GM12878 (cell line): ENCODE measurements around the gene GPR17.

Source experiments
- CBFB ChIP-seq: IDR thresholded peaks from 2 replicates; pipeline ENCODE4 v1.6.1; 2016; ENCODE audit warnings: antibody characterized with exemption, low read depth
- EP300 ChIP-seq, 2 experiments: fragments of 150-350 bp in 1 of 2; IDR thresholded peaks; 2 replicates each; pipeline ENCODE4 v1.6.1; 2011 to 2012; ENCODE audit warnings: low read depth in 2 of 2, low read length in 2 of 2, borderline replicate concordance in 1 of 2, improper control_type of control experiment in 1 of 2, inconsistent platforms in 1 of 2; ENCODE audit not compliant: control insufficient read depth in 1 of 2
- HDGF ChIP-seq: fragments of 450-650 bp; IDR thresholded peaks from 2 replicates; pipeline ENCODE4 v1.6.1; 2016; ENCODE audit warnings: antibody characterized with exemption
- MTA3 ChIP-seq: IDR thresholded peaks from 2 replicates; pipeline ENCODE4 v1.6.1; 2012; ENCODE audit warnings: low read length, inconsistent platforms, borderline replicate concordance
- TF ChIP-seq, protein P1 (sequence below): fragments of 450-650 bp; formaldehyde crosslinking; IDR thresholded peaks from 2 replicates; pipeline ENCODE4 v1.5.0; 2022; ENCODE audit warnings: mild to moderate bottlenecking, missing genetic modification characterization
- TF ChIP-seq, protein P2 (sequence below), 3 experiments: IDR thresholded peaks in 2 of 3; conservative IDR thresholded peaks in 1 of 3; 2 replicates each; pipeline ENCODE4 v1.5.1; 2011; ENCODE audit warnings: low read depth in 3 of 3, low read length in 3 of 3, mild to moderate bottlenecking in 3 of 3, control low read depth in 2 of 3, moderate library complexity in 2 of 3, inconsistent platforms in 1 of 3, mixed read lengths in 1 of 3; ENCODE audit not compliant: control insufficient read depth in 2 of 3, insufficient read depth in 1 of 3; ENCODE audit errors: extremely low read depth in 1 of 3

DNA sequence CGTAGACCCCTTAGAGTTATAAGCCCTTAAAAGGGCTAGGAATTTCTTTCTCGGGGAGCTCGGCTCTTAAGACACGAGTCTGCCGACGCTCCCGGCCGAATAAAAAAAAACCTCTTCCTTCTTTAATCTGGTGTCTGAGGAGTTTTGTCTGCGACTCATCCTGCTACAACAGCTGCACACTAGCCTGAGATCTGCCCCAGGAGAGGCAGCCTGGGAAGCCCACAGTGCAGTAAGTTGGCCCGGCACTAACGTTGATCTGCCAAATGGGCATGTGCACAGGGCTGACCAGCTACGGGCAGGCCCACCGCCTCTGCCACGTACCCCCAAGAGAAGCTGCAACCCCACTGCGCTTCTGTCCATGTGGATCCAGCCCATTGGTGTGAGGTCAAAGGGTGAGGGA, 37.8 kb downstream of the GPR17 start:
- TF ChIP-seq, protein P1, sequence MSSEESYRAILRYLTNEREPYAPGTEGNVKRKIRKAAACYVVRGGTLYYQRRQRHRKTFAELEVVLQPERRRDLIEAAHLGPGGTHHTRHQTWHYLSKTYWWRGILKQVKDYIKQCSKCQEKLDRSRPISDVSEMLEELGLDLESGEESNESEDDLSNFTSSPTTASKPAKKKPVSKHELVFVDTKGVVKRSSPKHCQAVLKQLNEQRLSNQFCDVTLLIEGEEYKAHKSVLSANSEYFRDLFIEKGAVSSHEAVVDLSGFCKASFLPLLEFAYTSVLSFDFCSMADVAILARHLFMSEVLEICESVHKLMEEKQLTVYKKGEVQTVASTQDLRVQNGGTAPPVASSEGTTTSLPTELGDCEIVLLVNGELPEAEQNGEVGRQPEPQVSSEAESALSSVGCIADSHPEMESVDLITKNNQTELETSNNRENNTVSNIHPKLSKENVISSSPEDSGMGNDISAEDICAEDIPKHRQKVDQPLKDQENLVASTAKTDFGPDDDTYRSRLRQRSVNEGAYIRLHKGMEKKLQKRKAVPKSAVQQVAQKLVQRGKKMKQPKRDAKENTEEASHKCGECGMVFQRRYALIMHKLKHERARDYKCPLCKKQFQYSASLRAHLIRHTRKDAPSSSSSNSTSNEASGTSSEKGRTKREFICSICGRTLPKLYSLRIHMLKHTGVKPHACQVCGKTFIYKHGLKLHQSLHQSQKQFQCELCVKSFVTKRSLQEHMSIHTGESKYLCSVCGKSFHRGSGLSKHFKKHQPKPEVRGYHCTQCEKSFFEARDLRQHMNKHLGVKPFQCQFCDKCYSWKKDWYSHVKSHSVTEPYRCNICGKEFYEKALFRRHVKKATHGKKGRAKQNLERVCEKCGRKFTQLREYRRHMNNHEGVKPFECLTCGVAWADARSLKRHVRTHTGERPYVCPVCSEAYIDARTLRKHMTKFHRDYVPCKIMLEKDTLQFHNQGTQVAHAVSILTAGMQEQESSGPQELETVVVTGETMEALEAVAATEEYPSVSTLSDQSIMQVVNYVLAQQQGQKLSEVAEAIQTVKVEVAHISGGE (CRISPR knock-in tag), result no peak
- TF ChIP-seq CBFB, result no peak
- TF ChIP-seq EP300 (IDR thresholded peaks at IDR 0.05; ENCODE audit: borderline replicate concordance in 1 of 2, control insufficient read depth in 1 of 2, low read depth in 2 of 2, low read length in 2 of 2), result no peak
- TF ChIP-seq, protein P2, sequence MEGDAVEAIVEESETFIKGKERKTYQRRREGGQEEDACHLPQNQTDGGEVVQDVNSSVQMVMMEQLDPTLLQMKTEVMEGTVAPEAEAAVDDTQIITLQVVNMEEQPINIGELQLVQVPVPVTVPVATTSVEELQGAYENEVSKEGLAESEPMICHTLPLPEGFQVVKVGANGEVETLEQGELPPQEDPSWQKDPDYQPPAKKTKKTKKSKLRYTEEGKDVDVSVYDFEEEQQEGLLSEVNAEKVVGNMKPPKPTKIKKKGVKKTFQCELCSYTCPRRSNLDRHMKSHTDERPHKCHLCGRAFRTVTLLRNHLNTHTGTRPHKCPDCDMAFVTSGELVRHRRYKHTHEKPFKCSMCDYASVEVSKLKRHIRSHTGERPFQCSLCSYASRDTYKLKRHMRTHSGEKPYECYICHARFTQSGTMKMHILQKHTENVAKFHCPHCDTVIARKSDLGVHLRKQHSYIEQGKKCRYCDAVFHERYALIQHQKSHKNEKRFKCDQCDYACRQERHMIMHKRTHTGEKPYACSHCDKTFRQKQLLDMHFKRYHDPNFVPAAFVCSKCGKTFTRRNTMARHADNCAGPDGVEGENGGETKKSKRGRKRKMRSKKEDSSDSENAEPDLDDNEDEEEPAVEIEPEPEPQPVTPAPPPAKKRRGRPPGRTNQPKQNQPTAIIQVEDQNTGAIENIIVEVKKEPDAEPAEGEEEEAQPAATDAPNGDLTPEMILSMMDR (IDR thresholded peaks at IDR 0.05 in 2 of 3, conservative IDR thresholded peaks at IDR 0.05 in 1 of 3; ENCODE audit: control insufficient read depth in 2 of 3, extremely low read depth in 1 of 3, insufficient read depth in 1 of 3, low read depth in 3 of 3, low read length in 3 of 3), result no peak
- TF ChIP-seq HDGF, result no peak
- TF ChIP-seq MTA3, result no peak
